WTC11 (cell line): ENCODE data around the gene SEMA4F. TPM values are rescaled to one million over a fixed set of nuclear protein-coding genes. Genes with fewer than 3 reads are reported as not detected.
A peak's percentile ranks its signal among the peaks of the same experiment; 100 is the strongest.

Experiments used
- ATAC-seq: fragments of 200-7000 bp; cut with Tn5 transposase; 2 replicates; pipeline ENCODE4 v1.10.0; 2021; ENCODE audit warnings: mild to moderate bottlenecking, moderate library complexity
- CTCF ChIA-PET: fragments of 300-600 bp; sonication (Branson Sonifier 250); formaldehyde crosslinking; loops from one replicate; lab custom pipeline; 2021; ENCODE audit warnings: antibody characterized with exemption; lab: Charles Lee
- POLR2A ChIA-PET: fragments of 350-600 bp; sonication (Branson Sonifier 250); formaldehyde crosslinking; loops from one replicate; lab custom pipeline; 2021; ENCODE audit warnings: antibody characterized with exemption; lab: Charles Lee
- DNase-seq: peaks from one replicate; pipeline ENCODE4 v3.0.0; 2021; ENCODE audit warnings: low spot score
- H3K27ac Mint-ChIP-seq: 2 replicates; pipeline ENCODE4 v1.8.0; 2021; ENCODE audit warnings: mixed read lengths
- H3K27me3 Mint-ChIP-seq: 2 replicates; pipeline ENCODE4 v1.8.0; 2021; ENCODE audit warnings: low read depth, mild to moderate bottlenecking, moderate library complexity, mixed read lengths
- H3K36me3 Mint-ChIP-seq: 2 replicates; pipeline ENCODE4 v1.8.0; 2021; ENCODE audit warnings: mixed read lengths
- H3K4me1 Mint-ChIP-seq: 2 replicates; pipeline ENCODE4 v1.8.0; 2022; ENCODE audit warnings: mixed read lengths
- H3K4me3 Mint-ChIP-seq: 2 replicates; pipeline ENCODE4 v1.8.0; 2021; ENCODE audit warnings: mild to moderate bottlenecking, moderate library complexity, mixed read lengths
- H3K9me3 Mint-ChIP-seq: 2 replicates; pipeline ENCODE4 v1.8.0; 2021; ENCODE audit warnings: mixed read lengths
- GABPB1 ChIP-seq: sonication (generic); formaldehyde crosslinking; IDR thresholded peaks from 2 replicates; pipeline ENCODE4 v1.8.1; 2023; ENCODE audit warnings: mild to moderate bottlenecking, missing genetic modification reagents
- KAT7 ChIP-seq: sonication (generic); formaldehyde crosslinking; IDR thresholded peaks from 2 replicates; pipeline ENCODE4 v1.8.1; 2023; ENCODE audit warnings: missing genetic modification reagents, mild to moderate bottlenecking, borderline replicate concordance
- MAX ChIP-seq: sonication (generic); formaldehyde crosslinking; IDR thresholded peaks from 2 replicates; pipeline ENCODE4 v1.8.0; 2022; ENCODE audit warnings: mild to moderate bottlenecking, missing genetic modification reagents
- NR2C2 ChIP-seq: sonication (generic); formaldehyde crosslinking; IDR thresholded peaks from 2 replicates; pipeline ENCODE4 v1.8.0; 2022; ENCODE audit warnings: mild to moderate bottlenecking, missing genetic modification reagents
- TP53 ChIP-seq: sonication (generic); formaldehyde crosslinking; IDR thresholded peaks from 2 replicates; pipeline ENCODE4 v1.8.1; 2023; ENCODE audit warnings: mild to moderate bottlenecking, missing genetic modification reagents
- USF2 ChIP-seq: sonication (generic); formaldehyde crosslinking; IDR thresholded peaks from 2 replicates; pipeline ENCODE4 v1.8.1; 2023; ENCODE audit warnings: mild to moderate bottlenecking, missing genetic modification reagents, moderate library complexity
- ZMAT4 ChIP-seq: fragments of 250-450 bp; sonication (Bioruptor Pico); IDR thresholded peaks from 2 replicates; pipeline ENCODE4 v1.9.0; 2021; ENCODE audit warnings: mild to moderate bottlenecking
- ZNF232 ChIP-seq: sonication (generic); formaldehyde crosslinking; IDR thresholded peaks from 2 replicates; pipeline ENCODE4 v1.8.0; 2022; ENCODE audit warnings: mild to moderate bottlenecking, missing genetic modification reagents
- ZNF532 ChIP-seq: fragments of 250-450 bp; sonication (Bioruptor Pico); IDR thresholded peaks from 2 replicates; pipeline ENCODE4 v1.9.0; 2021; ENCODE audit warnings: mild to moderate bottlenecking, borderline replicate concordance
- total RNA-seq: library from RNA; stranded (reverse); gene quantifications from 3 replicates; pipeline ENCODE4 v1.2.3, GENCODE V29; 2021
- TF ChIP-seq, protein P1 (sequence below): fragments of 250-450 bp; sonication (Bioruptor Pico); conservative IDR thresholded peaks from 2 replicates; pipeline ENCODE4 v1.9.0; 2021; ENCODE audit warnings: mild to moderate bottlenecking
- TF ChIP-seq, protein P2 (sequence below): fragments of 250-450 bp; sonication (Bioruptor Pico); IDR thresholded peaks from 2 replicates; pipeline ENCODE4 v1.9.0; 2021; ENCODE audit warnings: mild to moderate bottlenecking
- TF ChIP-seq, protein P3 (sequence below): sonication (generic); formaldehyde crosslinking; IDR thresholded peaks from 2 replicates; pipeline ENCODE4 v1.8.1; 2022; ENCODE audit warnings: mild to moderate bottlenecking, missing genetic modification reagents, moderate library complexity, borderline replicate concordance

The SEMA4F gene
- total RNA-seq, 1 experiment from 2014 or later: 5.7 TPM

- no peak overlapping the region for H3K27ac Mint-ChIP-seq
- no peak for DNase-seq
- POLR2A ChIA-PET: no interaction called here
- peaks cover 6% of the 10 kb centered on the region for H3K4me1 Mint-ChIP-seq
- H3K36me3 Mint-ChIP-seq: no peaks in the 10 kb centered on the region
- H3K27me3 Mint-ChIP-seq: peaks cover 3% of the 10 kb centered on the region; the same call in 1 of the 2 replicates
- TF ChIP-seq ZNF232 (no peak), GABPB1 (CRISPR knock-in tag) (peak; percentile 53)
- TF ChIP-seq, all 79 proteins: peak for 1
- no peak for ATAC-seq
- Mint-ChIP-seq H3K9me3 (peaks cover 6% of the 10 kb centered on the region), H3K4me3 (no peak overlapping the region)
- CTCF ChIA-PET: no interaction called here
Observed at GRCh38 chr2:74696829-74697228, 42.8 kb downstream of the SEMA4F start.

- no peak overlapping the region for H3K4me3 Mint-ChIP-seq
- TF ChIP-seq USF2 (CRISPR knock-in tag): no peak
- TF ChIP-seq, protein P1, sequence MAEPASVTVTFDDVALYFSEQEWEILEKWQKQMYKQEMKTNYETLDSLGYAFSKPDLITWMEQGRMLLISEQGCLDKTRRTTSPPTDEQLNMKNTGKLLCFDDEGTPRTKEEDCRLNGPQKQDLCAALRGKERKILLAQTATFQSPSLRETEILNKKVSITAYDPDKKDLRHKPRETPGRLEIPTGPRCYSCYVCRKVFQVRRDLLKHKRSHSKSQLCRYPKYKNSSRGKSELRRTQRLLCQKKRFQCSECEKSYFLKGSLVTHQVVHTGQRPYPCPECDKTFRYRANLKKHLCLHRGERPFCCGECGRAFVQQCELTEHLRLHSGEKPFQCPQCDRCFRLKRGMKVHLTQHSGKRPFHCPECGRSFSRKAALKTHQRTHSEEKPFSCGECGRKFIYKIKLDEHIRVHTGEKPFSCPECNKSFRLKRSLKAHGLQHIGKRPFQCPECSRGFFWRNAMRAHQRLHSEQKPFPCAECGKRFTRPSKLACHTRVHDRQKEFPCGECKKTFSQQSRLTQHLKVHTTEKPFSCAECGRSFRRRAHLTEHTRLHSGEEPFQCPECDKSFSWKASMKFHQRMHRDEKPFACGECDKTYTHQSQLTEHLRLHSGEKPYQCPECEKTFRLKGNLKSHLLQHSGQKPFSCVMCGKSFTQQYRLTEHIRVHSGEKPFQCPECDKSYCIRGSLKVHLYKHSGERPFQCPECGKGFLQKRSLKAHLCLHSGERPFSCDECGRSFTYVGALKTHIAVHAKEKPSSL (CRISPR knock-in tag): no peak
- TF ChIP-seq TP53 (CRISPR knock-in tag): no peak
- no peak for TF ChIP-seq MAX
- TF ChIP-seq, protein P2, sequence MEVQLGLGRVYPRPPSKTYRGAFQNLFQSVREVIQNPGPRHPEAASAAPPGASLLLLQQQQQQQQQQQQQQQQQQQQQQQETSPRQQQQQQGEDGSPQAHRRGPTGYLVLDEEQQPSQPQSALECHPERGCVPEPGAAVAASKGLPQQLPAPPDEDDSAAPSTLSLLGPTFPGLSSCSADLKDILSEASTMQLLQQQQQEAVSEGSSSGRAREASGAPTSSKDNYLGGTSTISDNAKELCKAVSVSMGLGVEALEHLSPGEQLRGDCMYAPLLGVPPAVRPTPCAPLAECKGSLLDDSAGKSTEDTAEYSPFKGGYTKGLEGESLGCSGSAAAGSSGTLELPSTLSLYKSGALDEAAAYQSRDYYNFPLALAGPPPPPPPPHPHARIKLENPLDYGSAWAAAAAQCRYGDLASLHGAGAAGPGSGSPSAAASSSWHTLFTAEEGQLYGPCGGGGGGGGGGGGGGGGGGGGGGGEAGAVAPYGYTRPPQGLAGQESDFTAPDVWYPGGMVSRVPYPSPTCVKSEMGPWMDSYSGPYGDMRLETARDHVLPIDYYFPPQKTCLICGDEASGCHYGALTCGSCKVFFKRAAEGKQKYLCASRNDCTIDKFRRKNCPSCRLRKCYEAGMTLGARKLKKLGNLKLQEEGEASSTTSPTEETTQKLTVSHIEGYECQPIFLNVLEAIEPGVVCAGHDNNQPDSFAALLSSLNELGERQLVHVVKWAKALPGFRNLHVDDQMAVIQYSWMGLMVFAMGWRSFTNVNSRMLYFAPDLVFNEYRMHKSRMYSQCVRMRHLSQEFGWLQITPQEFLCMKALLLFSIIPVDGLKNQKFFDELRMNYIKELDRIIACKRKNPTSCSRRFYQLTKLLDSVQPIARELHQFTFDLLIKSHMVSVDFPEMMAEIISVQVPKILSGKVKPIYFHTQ (CRISPR knock-in tag): no peak
- TF ChIP-seq, protein P3, sequence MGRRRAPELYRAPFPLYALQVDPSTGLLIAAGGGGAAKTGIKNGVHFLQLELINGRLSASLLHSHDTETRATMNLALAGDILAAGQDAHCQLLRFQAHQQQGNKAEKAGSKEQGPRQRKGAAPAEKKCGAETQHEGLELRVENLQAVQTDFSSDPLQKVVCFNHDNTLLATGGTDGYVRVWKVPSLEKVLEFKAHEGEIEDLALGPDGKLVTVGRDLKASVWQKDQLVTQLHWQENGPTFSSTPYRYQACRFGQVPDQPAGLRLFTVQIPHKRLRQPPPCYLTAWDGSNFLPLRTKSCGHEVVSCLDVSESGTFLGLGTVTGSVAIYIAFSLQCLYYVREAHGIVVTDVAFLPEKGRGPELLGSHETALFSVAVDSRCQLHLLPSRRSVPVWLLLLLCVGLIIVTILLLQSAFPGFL: no peak
- TF ChIP-seq NR2C2 (CRISPR knock-in tag): no peak
- no peak for TF ChIP-seq ZNF532 (CRISPR knock-in tag)
- TF ChIP-seq ZMAT4 (CRISPR knock-in tag): no peak
- no peak for TF ChIP-seq GABPB1 (CRISPR knock-in tag)
- no peak for TF ChIP-seq KAT7 (CRISPR knock-in tag)
- ChIA-PET CTCF (interaction anchor here (0.6 to 2.0 kb wide), 5 partner anchors 10 to 136 kb away, joined by 3 to 9 read pairs (median 6); no protein-coding TSS in a partner anchor), POLR2A (no interaction called here)
- no peak for ATAC-seq
- DNase-seq: no peak
- H3K27ac Mint-ChIP-seq: no peak overlapping the region
- H3K27me3 Mint-ChIP-seq: peaks cover 3% of the 10 kb centered on the region; the same call in 1 of the 2 replicates
- H3K4me1 Mint-ChIP-seq: peaks cover 11% of the 10 kb centered on the region
- H3K9me3 Mint-ChIP-seq: peaks cover 6% of the 10 kb centered on the region
- H3K36me3 Mint-ChIP-seq: no peaks in the 10 kb centered on the region
Observed at GRCh38 chr2:74700643-74701372, 46.8 kb downstream of the SEMA4F start.
